ENCODE data around the gene ZFYVE9. TPM values are rescaled to one million over a fixed set of nuclear protein-coding genes. Genes with fewer than 3 reads are reported as not detected.

Gene ZFYVE9
- total and polyA plus RNA-seq, 2 of the 13 experiments (the other 11 are each of a cell fraction or from before 2014, with no cell fraction given), result 9.2 to 19.8 TPM

- no peak for TF ChIP-seq FOSL2 (CRISPR knock-in tag; IDR thresholded peaks at IDR 0.05)
- no peak for TF ChIP-seq ZNF891 (CRISPR knock-in tag; IDR thresholded peaks at IDR 0.05)
- no peak for TF ChIP-seq ATAD3A (CRISPR knock-in tag; IDR thresholded peaks at IDR 0.05)
- TF ChIP-seq ZNF512 (CRISPR knock-in tag; IDR thresholded peaks at IDR 0.05), result no peak
- no peak for TF ChIP-seq NRL (CRISPR knock-in tag; IDR thresholded peaks at IDR 0.05; ENCODE audit: borderline replicate concordance)
- no peak for TF ChIP-seq ZBTB14 (CRISPR knock-in tag; IDR thresholded peaks at IDR 0.05)
- TF ChIP-seq NFKBIZ (CRISPR knock-in tag; IDR thresholded peaks at IDR 0.05), result no peak
- no peak for TF ChIP-seq ZNF792 (CRISPR knock-in tag; IDR thresholded peaks at IDR 0.05)
- TF ChIP-seq ZKSCAN1 (IDR thresholded peaks at IDR 0.05; ENCODE audit: low read length), result no peak
- TF ChIP-seq ZBTB20 (CRISPR knock-in tag; IDR thresholded peaks at IDR 0.05; ENCODE audit: borderline replicate concordance, low read depth), result no peak
- TF ChIP-seq NCOA1 (CRISPR knock-in tag; IDR thresholded peaks at IDR 0.05), result no peak
Observed at GRCh38 chr1:52364235-52364839, 222.4 kb downstream of the ZFYVE9 start (continued).

Data from HepG2 (cell line).